Activated T-cell treated with anti-CD3 and anti-CD28 coated beads, Interleukin-2, amount 50 U/mL, for 48 hours (primary cell): ENCODE results near the gene NBAS.
"Not testable (repeated sequence)": the region's sequence is repeated elsewhere in the genome, so short reads cannot be mapped to it uniquely, and the experiment has no call there.

Source experiments
- DNase-seq, 2 experiments: peaks; one replicate each; pipeline ENCODE4 v3.0.0-alpha.2; 2020

NBAS gene

GRCh38 chr2:15250946-15251345 is 310.2 kb downstream of the NBAS start:
- not testable (repeated sequence) for DNase-seq

GRCh38 chr2:15246870-15247269 is 314.3 kb downstream of the NBAS start:
- no peak for DNase-seq

- no peak for DNase-seq
These were observed 317.4 kb downstream of the NBAS start for GRCh38 chr2:15243762-15244161.

- DNase-seq: no peak
These were observed 318.1 kb downstream of the NBAS start for GRCh38 chr2:15242936-15243461.

- no peak for DNase-seq
These were observed 319.2 kb downstream of the NBAS start for GRCh38 chr2:15241929-15242328.

- no peak for DNase-seq
These were observed 319.9 kb downstream of the NBAS start for GRCh38 chr2:15241201-15241600.

- no peak for DNase-seq
These were observed 323.1 kb downstream of the NBAS start for GRCh38 chr2:15238028-15238427.

- no peak for DNase-seq
These were observed 330.4 kb downstream of the NBAS start for GRCh38 chr2:15230599-15231192.

GRCh38 chr2:15226661-15227060 is 334.5 kb downstream of the NBAS start:
- no peak for DNase-seq

GRCh38 chr2:15225131-15225530 is 336.0 kb downstream of the NBAS start:
- DNase-seq: no peak

- no peak for DNase-seq
These were observed 336.5 kb downstream of the NBAS start for GRCh38 chr2:15224641-15225040.

- no peak for DNase-seq
These were observed 337.2 kb downstream of the NBAS start for GRCh38 chr2:15223887-15224286.

- no peak for DNase-seq
These were observed 338.3 kb downstream of the NBAS start for GRCh38 chr2:15222856-15223255.

- DNase-seq: no peak
These were observed 340.5 kb downstream of the NBAS start for GRCh38 chr2:15220603-15221002.

- no peak for DNase-seq
These were observed 342.6 kb downstream of the NBAS start for GRCh38 chr2:15218423-15219086.

- no peak for DNase-seq
These were observed 348.9 kb downstream of the NBAS start for GRCh38 chr2:15212249-15212648.

GRCh38 chr2:15210542-15210941 is 350.6 kb downstream of the NBAS start:
- DNase-seq: not testable (repeated sequence)

- no peak for DNase-seq
These were observed 354.7 kb downstream of the NBAS start for GRCh38 chr2:15206419-15206818.

GRCh38 chr2:15205562-15205961 is 355.6 kb downstream of the NBAS start:
- peak in 1 of 2 experiments; percentile 28 for DNase-seq

- no peak for DNase-seq
These were observed 360.1 kb downstream of the NBAS start for GRCh38 chr2:15201009-15201408.

- DNase-seq: no peak
These were observed 360.6 kb downstream of the NBAS start for GRCh38 chr2:15200581-15200980.

- DNase-seq: no peak
These were observed 363.1 kb downstream of the NBAS start for GRCh38 chr2:15198051-15198450.

GRCh38 chr2:15195813-15196212 is 365.3 kb downstream of the NBAS start:
- no peak for DNase-seq

GRCh38 chr2:15191789-15192188 is 369.3 kb downstream of the NBAS start:
- no peak for DNase-seq

- no peak for DNase-seq
These were observed 371.9 kb downstream of the NBAS start for GRCh38 chr2:15189216-15189615.
